Common myeloid progenitor, CD34-positive (primary cell): ENCODE results near the gene PHF21B.
"Not testable (repeated sequence)": the region's sequence is repeated elsewhere in the genome, so short reads cannot be mapped to it uniquely, and the experiment has no call there.

Experiments used
- CTCF ChIA-PET: fragments of 350-600 bp; sonication (Branson Sonifier 250); formaldehyde crosslinking; loops from one replicate; lab custom pipeline; 2021; ENCODE audit warnings: antibody characterized with exemption; lab: Charles Lee
- POLR2A ChIA-PET: fragments of 350-600 bp; sonication (Branson Sonifier 250); formaldehyde crosslinking; loops from one replicate; lab custom pipeline; 2021; ENCODE audit warnings: antibody characterized with exemption; lab: Charles Lee
- DNase-seq, 3 donors: peaks; one replicate each; pipeline versions ENCODE4 v3.0.0 to v3.0.0-alpha.2; 2013
- H3K27ac ChIP-seq, 2 experiments: 1 replicate in 1 of 2; 2 replicates in 1 of 2; pipeline ENCODE4 v1.7.0; 2013; ENCODE audit warnings: inconsistent platforms in 2 of 2, low read length in 2 of 2, mild to moderate bottlenecking in 2 of 2, low read depth in 1 of 2, moderate library complexity in 1 of 2; ENCODE audit not compliant: severe bottlenecking in 2 of 2, insufficient read depth in 1 of 2, poor library complexity in 1 of 2
- H3K27me3 ChIP-seq, 5 experiments: replicated peaks in 2 of 5; 1 replicate in 3 of 5; 2 replicates in 2 of 5; pipeline versions ENCODE4 v1.6.1 to v1.7.0; 2013; ENCODE audit warnings: low read length in 4 of 5, mild to moderate bottlenecking in 2 of 5, moderate library complexity in 2 of 5, inconsistent platforms in 1 of 5; ENCODE audit not compliant: insufficient read depth in 5 of 5, control insufficient read depth in 4 of 5
- H3K36me3 ChIP-seq, 4 experiments: 1 replicate in 2 of 4; 2 replicates in 2 of 4; pipeline versions ENCODE4 v1.6.1 to v1.7.0; 2013; ENCODE audit warnings: low read length in 3 of 4, control low read depth in 1 of 4, mild to moderate bottlenecking in 1 of 4; ENCODE audit not compliant: control insufficient read depth in 4 of 4, insufficient read depth in 4 of 4
- H3K4me1 ChIP-seq, 4 experiments: 1 replicate in 3 of 4; 2 replicates in 1 of 4; pipeline versions ENCODE4 v1.6.1 to v1.7.1; 2013; ENCODE audit warnings: low read length in 3 of 4, mild to moderate bottlenecking in 3 of 4, control low read depth in 1 of 4, inconsistent platforms in 1 of 4, moderate library complexity in 1 of 4; ENCODE audit not compliant: control insufficient read depth in 4 of 4, insufficient read depth in 4 of 4; ENCODE audit errors: control extremely low read depth in 1 of 4
- H3K4me3 ChIP-seq, 7 experiments: 1 replicate in 4 of 7; 2 replicates in 3 of 7; pipeline versions ENCODE4 v1.5.1 to v1.7.0; 2013; ENCODE audit warnings: mild to moderate bottlenecking in 7 of 7, low read length in 6 of 7, moderate library complexity in 6 of 7, inconsistent platforms in 2 of 7, low read depth in 2 of 7, control low read depth in 1 of 7; ENCODE audit not compliant: insufficient read depth in 4 of 7, control insufficient read depth in 1 of 7; ENCODE audit errors: extremely low read depth in 1 of 7
- H3K9me3 ChIP-seq, 5 experiments: 1 replicate in 4 of 5; 2 replicates in 1 of 5; pipeline versions ENCODE4 v1.6.1 to v1.7.1; 2013; ENCODE audit warnings: low read length in 4 of 5, mild to moderate bottlenecking in 2 of 5, inconsistent platforms in 1 of 5, low read depth in 1 of 5, moderate library complexity in 1 of 5; ENCODE audit not compliant: control insufficient read depth in 4 of 5, insufficient read depth in 2 of 5; ENCODE audit errors: control extremely low read depth in 1 of 5
- WGBS: methylation state at CpG from one replicate; pipeline ENCODE4 v1.1.5; 2013; ENCODE audit not compliant: insufficient coverage; 5-methylcytosine and 5-hydroxymethylcytosine counted together

Gene PHF21B

GRCh38 chr22:44965171-44965570, 44.6 kb downstream of the PHF21B start:
- H3K4me3 ChIP-seq, result no peak overlapping the region
- H3K27me3 ChIP-seq, result peaks cover 0 to 6% (median 0%) of the 10 kb centered on the region in 5 experiments
- H3K4me1 ChIP-seq, result no peaks in the 10 kb centered on the region
- H3K9me3 ChIP-seq, result no peaks in the 10 kb centered on the region
- 89% methylated on average over 5 of the region's 6 CpGs for WGBS
- POLR2A ChIA-PET, result no interaction called here
- CTCF ChIA-PET, result no interaction called here
- H3K36me3 ChIP-seq, result no peaks in the 10 kb centered on the region
- DNase-seq, result no peak
- H3K27ac ChIP-seq, result no peak overlapping the region

DNA sequence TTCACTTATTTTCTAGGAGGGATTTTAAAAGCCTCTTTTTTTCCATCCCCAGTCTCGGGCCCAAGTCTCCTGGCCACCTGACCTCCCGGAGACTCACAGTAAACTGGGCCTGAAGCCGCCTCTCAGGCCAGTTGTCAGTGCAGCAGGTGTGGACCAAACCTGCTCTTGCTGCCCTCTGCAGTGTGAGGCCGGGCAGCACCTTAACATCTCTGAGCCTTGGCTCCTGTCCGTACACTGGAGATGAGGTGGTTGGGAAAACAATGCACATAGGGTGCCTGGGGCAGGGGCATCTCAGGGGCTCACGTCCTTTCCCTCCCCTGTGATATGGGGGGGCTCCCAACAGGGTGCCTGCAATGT, 45.1 kb downstream of the PHF21B start:
- H3K9me3 ChIP-seq, result no peaks in the 10 kb centered on the region
- H3K4me1 ChIP-seq, result no peaks in the 10 kb centered on the region
- no peaks in the 10 kb centered on the region for H3K36me3 ChIP-seq
- ChIA-PET POLR2A (no interaction called here), CTCF (no interaction called here)
- H3K27me3 ChIP-seq, result peaks cover 0 to 6% (median 0%) of the 10 kb centered on the region in 5 experiments
- no peak for DNase-seq
- no peak overlapping the region for H3K4me3 ChIP-seq
- WGBS, result 91% methylated on average over 6 of the region's 6 CpGs
- no peak overlapping the region for H3K27ac ChIP-seq

DNA sequence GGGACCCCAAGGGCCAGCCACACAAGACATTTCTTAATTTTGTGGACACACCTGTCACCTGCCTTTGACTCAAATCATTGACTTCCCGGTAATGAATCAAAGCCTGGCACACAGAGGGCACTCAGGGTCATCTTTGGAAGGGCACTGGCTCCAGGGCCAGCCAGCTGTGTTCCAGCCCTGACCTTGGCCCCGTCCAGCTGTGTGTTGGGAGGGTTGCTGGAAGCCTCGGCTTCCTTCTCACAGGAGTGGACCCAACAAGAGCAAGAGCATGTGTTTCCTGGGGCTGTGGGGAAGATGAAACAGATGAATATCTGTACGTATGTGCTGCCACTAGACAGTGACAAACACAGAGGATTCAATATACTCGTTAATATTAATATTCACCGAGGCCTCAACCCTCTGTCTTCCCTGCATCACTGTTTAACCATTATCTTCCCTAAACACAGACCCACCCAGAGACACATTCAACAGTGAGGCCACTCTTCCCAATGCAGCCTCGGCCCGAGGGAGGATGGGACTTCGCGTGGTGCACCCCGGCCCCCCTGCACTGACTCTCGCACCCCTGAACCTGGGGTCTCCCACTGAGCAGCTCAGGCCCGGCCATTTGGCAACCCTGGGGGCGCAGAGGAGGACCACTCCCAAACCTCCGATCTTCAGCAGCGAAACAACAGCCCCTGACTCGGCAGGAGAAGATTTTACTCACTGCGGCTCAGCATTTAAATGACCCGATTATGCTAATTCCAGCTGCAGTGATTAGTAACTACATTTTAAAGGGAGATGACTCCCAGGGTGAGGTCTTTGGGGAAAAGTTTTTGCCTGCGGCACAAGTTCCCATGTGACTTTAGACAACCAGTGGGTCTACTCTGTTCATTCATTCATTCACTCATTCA, 45.7 kb downstream of the PHF21B start:
- POLR2A ChIA-PET, result no interaction called here
- H3K27me3 ChIP-seq, result peaks cover 0 to 6% (median 0%) of the 10 kb centered on the region in 5 experiments

GRCh38 chr22:44962741-44963454, 46.9 kb downstream of the PHF21B start:
- ChIA-PET CTCF (no interaction called here), POLR2A (no interaction called here)
- WGBS, result 95% methylated on average over 18 of the region's 18 CpGs

More for the DNA sequence above, 45.7 kb downstream of the PHF21B start:
- DNase-seq, result no peak
- Histone ChIP-seq H3K4me3 (no peak overlapping the region), H3K4me1 (no peaks in the 10 kb centered on the region), H3K27ac (no peak overlapping the region), H3K9me3 (no peaks in the 10 kb centered on the region), H3K36me3 (no peaks in the 10 kb centered on the region)
- CTCF ChIA-PET, result no interaction called here
- 78% methylated on average over 20 of the region's 20 CpGs for WGBS

DNA sequence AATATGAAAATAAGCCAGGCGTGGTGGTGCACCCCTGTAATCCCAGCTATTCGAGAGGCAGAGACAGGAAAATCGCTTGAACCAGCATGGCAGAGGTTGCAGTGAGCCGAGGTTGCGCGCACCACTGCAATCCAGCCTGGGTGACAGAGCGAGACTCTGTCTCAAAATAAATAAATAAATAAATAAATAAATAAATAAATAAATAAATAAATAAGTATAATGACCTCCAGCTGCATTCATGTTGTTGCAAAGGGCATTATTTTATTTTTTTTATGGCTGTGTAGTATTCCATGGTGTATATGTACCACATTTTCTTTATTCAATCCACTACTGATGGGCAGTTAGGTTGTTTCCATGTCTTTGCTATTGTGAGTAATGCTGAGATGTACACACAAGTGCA, 48.1 kb downstream of the PHF21B start:
- H3K4me1 ChIP-seq, H3K27ac ChIP-seq, H3K9me3 ChIP-seq, H3K36me3 ChIP-seq, CTCF ChIA-PET, POLR2A ChIA-PET, H3K27me3 ChIP-seq, H3K4me3 ChIP-seq, DNase-seq: not testable (repeated sequence)
- WGBS, result 100% methylated on average over 1 of the region's 7 CpGs

More at GRCh38 chr22:44962741-44963454, 46.9 kb downstream of the PHF21B start:
- no peaks in the 10 kb centered on the region for H3K4me1 ChIP-seq
- no peak overlapping the region for H3K27ac ChIP-seq
- no peak overlapping the region for H3K4me3 ChIP-seq
- no peaks in the 10 kb centered on the region for H3K9me3 ChIP-seq
- H3K36me3 ChIP-seq, result no peaks in the 10 kb centered on the region
- peaks cover 0 to 6% (median 2%) of the 10 kb centered on the region in 5 experiments for H3K27me3 ChIP-seq
- no peak for DNase-seq

DNA sequence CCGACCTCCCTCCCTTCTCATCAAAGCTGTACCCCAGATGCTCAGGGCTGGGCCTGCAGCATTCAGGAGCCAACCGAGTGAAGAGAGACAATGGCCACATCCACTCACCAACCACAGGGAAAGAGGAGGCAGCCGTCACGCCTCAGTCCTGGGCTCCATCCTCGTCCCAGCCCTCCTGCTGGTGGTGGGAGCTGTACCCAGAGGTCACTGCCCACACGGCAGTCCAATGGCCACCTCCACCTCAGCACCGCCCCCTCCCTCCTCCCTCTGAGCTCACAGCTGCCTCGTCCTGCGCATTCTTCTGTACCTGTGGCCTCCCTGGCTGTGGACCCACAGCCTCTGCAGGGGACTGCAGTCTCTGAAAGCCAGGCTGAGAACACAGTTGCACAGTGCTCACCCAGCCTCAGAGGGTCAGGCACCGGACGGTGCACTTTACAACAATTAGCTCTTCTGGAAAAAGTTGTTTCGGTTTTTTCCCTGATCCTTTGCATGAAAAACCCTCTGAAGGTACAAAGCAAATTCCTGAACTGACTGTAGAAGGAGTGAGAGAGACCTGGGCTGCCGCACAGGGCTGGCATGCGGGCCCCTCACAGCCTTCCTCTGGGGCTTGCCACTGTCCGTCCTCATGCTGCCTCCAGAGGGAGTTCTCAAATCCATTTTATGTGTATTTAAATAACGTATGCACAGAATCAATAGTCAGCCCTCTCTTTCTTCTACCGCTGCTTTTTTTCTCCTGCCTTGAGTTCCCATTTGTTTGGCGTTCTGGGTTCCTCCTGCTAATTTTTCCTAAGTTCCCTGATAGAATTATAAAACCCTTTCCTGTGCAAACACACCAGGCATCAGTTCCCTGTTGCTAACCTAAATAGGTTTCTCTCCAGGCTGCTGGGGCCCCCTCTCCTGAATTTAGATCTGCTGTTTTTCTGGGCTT, 52.7 kb downstream of the PHF21B start:
- H3K9me3 ChIP-seq, result no peaks in the 10 kb centered on the region
- DNase-seq, result no peak
- ChIA-PET CTCF (interaction anchor here (0.8 kb wide), 1 partner anchor 18 kb away, joined by 3 read pairs; no protein-coding TSS in a partner anchor), POLR2A (interaction anchor here (0.6 kb wide), 1 partner anchor 209 kb away, joined by 3 read pairs; no protein-coding TSS in a partner anchor)
- H3K36me3 ChIP-seq, result no peaks in the 10 kb centered on the region
- 72% methylated on average over 12 of the region's 18 CpGs for WGBS
- no peak overlapping the region for H3K27ac ChIP-seq
- H3K4me1 ChIP-seq, result no peaks in the 10 kb centered on the region
- H3K27me3 ChIP-seq, result peaks cover 2 to 27% (median 12%) of the 10 kb centered on the region in 5 experiments
- no peak overlapping the region for H3K4me3 ChIP-seq
